HG03039 (cell line): Measurements from ENCODE around the gene CDH18.

ENCODE experiments used
- ATAC-seq: cut with Tn5 transposase; IDR thresholded peaks from one replicate; pipeline ENCODE4 v1.9.1; 2021; ENCODE audit warnings: mild to moderate bottlenecking, moderate library complexity; ENCODE audit not compliant: unreplicated experiment

Gene CDH18

DNA sequence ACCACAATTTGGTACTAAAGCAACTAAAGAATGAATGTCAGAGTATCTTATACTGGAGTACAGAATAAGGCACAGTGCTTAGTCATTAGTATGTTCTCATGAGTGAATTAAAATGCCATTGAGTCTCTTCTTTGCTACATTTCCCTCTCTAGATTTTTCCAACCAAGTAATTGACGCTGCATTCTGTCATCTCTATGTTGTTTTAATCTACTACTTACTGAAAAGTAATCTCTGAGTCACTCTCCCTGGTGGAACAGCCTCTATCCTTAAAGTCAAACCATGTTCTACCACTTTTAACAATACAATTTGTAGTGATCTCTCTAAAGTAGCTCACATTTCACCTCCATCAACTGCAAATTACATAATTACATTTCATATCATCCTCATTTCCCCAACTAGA lies 495.1 kb downstream of the CDH18 start:
- no peak for ATAC-seq

DNA sequence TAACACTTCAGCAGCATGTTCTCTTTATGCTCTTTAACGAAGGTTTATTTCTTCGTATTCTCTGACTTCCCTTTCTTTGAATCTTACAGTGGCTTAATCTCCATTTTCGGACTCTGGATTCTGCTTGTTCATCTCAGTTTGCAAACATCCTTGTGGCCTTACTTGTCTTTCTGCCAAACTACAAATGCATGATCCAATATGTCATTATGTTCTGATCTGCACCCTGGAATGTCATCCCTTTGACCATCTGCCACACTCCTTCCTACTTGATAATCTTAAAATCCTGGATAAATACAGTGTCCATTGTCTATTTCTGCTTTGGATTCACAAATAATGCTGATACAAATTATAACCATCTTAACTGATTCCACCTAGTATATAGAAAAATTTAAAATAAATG lies 499.2 kb downstream of the CDH18 start:
- no peak for ATAC-seq

DNA sequence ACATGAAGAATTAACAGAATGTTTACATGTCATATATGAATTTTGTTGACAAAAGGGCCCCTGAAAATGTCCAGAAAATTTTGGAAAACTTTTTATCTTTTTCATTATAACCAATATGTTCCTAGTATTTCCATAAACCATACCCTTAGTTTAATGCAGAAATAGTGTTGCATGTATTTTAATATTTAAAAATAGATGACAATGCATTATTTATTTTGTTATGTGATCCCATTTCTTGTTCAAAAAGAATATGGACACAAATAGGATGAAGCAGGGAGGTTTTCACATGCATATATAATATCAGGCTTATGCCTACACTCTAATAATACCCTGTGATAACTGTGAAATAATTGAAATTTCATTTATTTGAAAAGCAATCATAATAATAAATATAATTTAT lies 500.5 kb downstream of the CDH18 start:
- ATAC-seq, result no peak

- ATAC-seq, result no peak
Observed at GRCh38 chr5:19479562-19479961, 508.4 kb downstream of the CDH18 start.

GRCh38 chr5:19462019-19462418 lies 526.0 kb downstream of the CDH18 start:
- no peak for ATAC-seq

DNA sequence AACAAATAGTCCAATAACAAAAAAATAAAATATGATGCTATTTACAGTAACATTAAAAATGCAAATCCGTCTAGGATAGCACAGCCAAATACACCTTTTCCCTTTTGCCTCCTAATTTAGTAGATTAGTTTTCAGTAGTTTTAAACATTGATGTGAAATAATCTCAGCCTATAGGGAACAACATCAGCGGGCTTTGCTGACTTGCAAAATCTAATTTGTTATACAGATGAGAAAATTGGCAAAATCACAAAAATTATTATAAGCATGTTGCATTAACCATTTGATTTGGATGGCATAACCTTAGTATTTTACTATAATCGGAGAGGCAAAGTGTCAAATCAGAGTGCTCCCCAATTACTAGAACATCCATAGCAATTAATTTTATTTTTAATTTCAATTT lies 563.5 kb downstream of the CDH18 start:
- no peak for ATAC-seq
